Measurements from ENCODE around the gene SVOPL. TPM values are rescaled to one million over a fixed set of nuclear protein-coding genes. Genes with fewer than 3 reads are reported as not detected.

The SVOPL gene
- total RNA-seq, 1 donor from 2014 or later: not detected

- no peak overlapping the region for H3K27ac Mint-ChIP-seq (ENCODE audit: unreplicated experiment)
- no peaks in the 10 kb centered on the region for H3K9me3 Mint-ChIP-seq
- no peaks in the 10 kb centered on the region for H3K4me1 Mint-ChIP-seq
- H3K27me3 Mint-ChIP-seq (ENCODE audit: low read depth): no peaks in the 10 kb centered on the region
- no peaks in the 10 kb centered on the region for H3K36me3 Mint-ChIP-seq (ENCODE audit: low read depth)
- TF ChIP-seq CTCF (conservative IDR thresholded peaks at IDR 0.05): no peak
- DNase-seq (ENCODE audit: low read depth, low spot score): no peak
- H3K4me3 Mint-ChIP-seq: no peak overlapping the region
These were observed 15.7 kb upstream of the SVOPL start for GRCh38 chr7:138716889-138717288.

GRCh38 chr7:138713191-138713590 is 12.0 kb upstream of the SVOPL start:
- Mint-ChIP-seq H3K27ac (ENCODE audit: unreplicated experiment) (no peak overlapping the region), H3K4me1 (no peaks in the 10 kb centered on the region), H3K27me3 (ENCODE audit: low read depth) (no peaks in the 10 kb centered on the region), H3K9me3 (no peaks in the 10 kb centered on the region), H3K4me3 (no peak overlapping the region), H3K36me3 (ENCODE audit: low read depth) (no peaks in the 10 kb centered on the region)
- DNase-seq (ENCODE audit: low read depth, low spot score): no peak
- TF ChIP-seq CTCF (conservative IDR thresholded peaks at IDR 0.05): no peak

DNA sequence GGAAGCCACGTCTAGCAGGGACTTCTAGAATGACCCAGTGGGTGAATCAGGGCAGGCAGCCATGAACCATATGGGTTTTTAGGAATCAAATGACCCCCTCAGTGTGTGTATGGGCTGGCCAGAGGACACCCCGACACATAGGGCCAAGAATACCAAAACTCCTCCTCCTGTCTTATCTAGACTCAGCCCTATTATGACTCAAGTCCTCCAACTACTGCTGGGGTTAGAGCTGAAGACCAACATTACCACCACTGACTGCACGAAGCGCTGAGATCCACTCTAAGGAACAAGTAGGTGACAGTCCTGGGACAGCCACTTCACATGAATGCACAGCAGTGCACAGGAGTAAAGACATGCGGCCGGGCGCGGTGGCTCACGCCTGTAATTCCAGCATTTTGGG is 11.5 kb upstream of the SVOPL start:
- no peaks in the 10 kb centered on the region for H3K4me1 Mint-ChIP-seq

GRCh38 chr7:138710536-138711385 is 9.6 kb upstream of the SVOPL start:
- Mint-ChIP-seq H3K36me3 (ENCODE audit: low read depth) (no peaks in the 10 kb centered on the region), H3K9me3 (no peaks in the 10 kb centered on the region), H3K4me1 (no peaks in the 10 kb centered on the region), H3K27ac (ENCODE audit: unreplicated experiment) (peak overlapping the region; percentile 50), H3K27me3 (ENCODE audit: low read depth) (no peaks in the 10 kb centered on the region), H3K4me3 (no peak overlapping the region)
- TF ChIP-seq CTCF (conservative IDR thresholded peaks at IDR 0.05): no peak
- DNase-seq (ENCODE audit: low read depth, low spot score): no peak

More for the DNA sequence above, 11.5 kb upstream of the SVOPL start:
- Mint-ChIP-seq H3K27ac (ENCODE audit: unreplicated experiment) (no peak overlapping the region), H3K9me3 (no peaks in the 10 kb centered on the region), H3K4me3 (no peak overlapping the region), H3K27me3 (ENCODE audit: low read depth) (no peaks in the 10 kb centered on the region), H3K36me3 (ENCODE audit: low read depth) (no peaks in the 10 kb centered on the region)
- DNase-seq (ENCODE audit: low read depth, low spot score): no peak
- TF ChIP-seq CTCF (conservative IDR thresholded peaks at IDR 0.05): no peak

GRCh38 chr7:138705167-138705566 is 4.0 kb upstream of the SVOPL start:
- H3K27me3 Mint-ChIP-seq (ENCODE audit: low read depth): no peaks in the 10 kb centered on the region
- H3K4me3 Mint-ChIP-seq: no peak overlapping the region
- DNase-seq (ENCODE audit: low read depth, low spot score): no peak
- H3K36me3 Mint-ChIP-seq (ENCODE audit: low read depth): no peaks in the 10 kb centered on the region
- H3K9me3 Mint-ChIP-seq: no peaks in the 10 kb centered on the region
- no peak overlapping the region for H3K27ac Mint-ChIP-seq (ENCODE audit: unreplicated experiment)
- no peaks in the 10 kb centered on the region for H3K4me1 Mint-ChIP-seq
- TF ChIP-seq CTCF (conservative IDR thresholded peaks at IDR 0.05): no peak
